Hepatocyte (in vitro differentiated cells): ENCODE data around the gene CPS1.

Source experiments
- CTCF ChIP-seq: fragments of 200-600 bp; sonication (generic); IDR thresholded peaks from 2 replicates; pipeline ENCODE4 v1.5.1; 2016; ENCODE audit warnings: antibody characterized with exemption, mild to moderate bottlenecking; ENCODE audit not compliant: poor library complexity
- EZH2 ChIP-seq: fragments of 200-600 bp; sonication (generic); IDR thresholded peaks from 2 replicates; pipeline ENCODE4 v1.6.1; 2016; ENCODE audit warnings: antibody characterized with exemption, mild to moderate bottlenecking, borderline replicate concordance
- EZH2phosphoT487 ChIP-seq: fragments of 200-600 bp; sonication (generic); IDR thresholded peaks from one replicate; pipeline ENCODE4 v1.6.1; 2018; ENCODE audit warnings: antibody characterized with exemption, mild to moderate bottlenecking, low read depth, moderate library complexity; ENCODE audit not compliant: unreplicated experiment, severe bottlenecking

- TF ChIP-seq CTCF (no peak), EZH2phosphoT487 (no peak), EZH2 (no peak)
Observed at GRCh38 chr2:210553373-210553772, 3.0 kb upstream of the CPS1 start.
